Measurements from ENCODE around the gene TNFRSF18.
"Not testable (repeated sequence)": the region's sequence is repeated elsewhere in the genome, so short reads cannot be mapped to it uniquely, and the experiment has no call there.

The TNFRSF18 gene

DNA sequence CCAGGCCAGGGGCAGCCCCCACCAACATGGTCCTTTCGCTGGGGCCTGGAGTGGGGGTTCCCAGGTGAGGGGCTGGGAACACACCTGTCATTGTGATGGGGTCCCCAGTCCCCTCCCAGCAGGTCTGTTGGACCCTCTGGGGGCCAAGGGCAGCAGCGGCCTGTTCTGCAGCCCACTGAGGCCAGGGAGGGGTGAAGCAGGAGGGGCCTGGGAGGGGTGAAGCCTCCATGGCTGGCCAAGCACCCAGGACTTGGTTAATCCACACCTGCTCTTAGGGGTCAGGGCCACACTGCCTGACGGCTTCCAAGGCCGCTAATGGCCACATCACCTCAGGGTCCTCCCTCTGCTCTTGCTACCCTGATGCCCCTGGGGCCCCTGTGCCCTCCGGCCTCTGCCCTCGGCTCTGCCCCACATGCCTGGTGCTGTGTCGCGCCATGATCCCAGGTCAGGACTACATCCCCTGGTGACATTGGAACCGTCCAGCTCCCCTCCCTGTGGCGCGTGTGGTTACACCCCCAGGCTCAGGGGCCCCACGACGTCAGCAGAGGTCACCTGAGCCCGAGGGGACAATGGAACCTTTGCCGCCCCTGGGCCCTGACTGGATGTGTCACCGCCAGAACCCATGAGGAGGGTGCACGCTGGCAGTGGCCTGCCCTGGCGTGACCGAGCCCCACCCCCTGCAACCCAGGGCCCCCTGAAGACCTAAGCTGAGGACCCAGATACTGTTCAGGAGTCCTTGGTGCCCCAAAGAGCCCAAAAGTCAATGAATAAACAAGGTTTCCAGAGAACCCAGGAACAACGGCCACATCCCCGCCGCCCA lies 7.0 kb downstream of the TNFRSF18 start:
- DNase-seq (ENCODE audit: low read depth): no peak

DNA sequence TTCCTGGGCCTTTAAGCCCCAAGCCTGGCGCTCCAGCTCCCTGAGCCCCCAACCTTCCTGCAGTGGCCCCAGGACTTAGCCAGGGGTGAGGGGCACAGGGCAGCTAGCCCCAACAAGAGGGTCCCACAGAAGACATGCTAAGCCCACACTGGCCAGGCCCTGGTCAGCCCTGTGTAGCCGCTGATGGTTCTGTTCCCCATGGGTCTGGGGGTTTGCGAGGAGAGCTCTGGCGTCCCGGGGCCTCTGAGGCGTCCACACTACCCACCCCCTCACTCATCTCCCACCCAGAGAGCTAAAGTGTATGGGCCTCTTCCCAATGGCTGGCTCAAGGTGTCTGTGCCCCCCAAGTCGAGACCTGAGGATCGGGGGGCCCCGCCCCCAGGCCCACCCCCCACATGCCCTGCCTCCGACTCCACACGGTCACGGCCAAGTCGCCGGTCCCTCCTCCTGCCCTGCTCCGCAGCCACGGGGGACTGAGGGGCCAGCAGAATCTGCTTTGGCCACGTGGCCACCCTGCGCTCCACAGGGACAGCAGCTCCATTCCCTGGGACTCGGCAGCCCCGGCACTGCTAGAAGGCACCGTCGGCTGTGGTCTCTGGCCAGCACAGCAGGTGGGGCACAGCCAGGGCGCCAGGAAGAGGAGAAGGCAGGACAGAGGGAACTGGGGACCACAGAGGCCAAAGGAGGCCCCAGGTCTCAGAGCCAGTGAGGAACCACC lies 7.8 kb downstream of the TNFRSF18 start:
- DNase-seq (ENCODE audit: low read depth): no peak

DNA sequence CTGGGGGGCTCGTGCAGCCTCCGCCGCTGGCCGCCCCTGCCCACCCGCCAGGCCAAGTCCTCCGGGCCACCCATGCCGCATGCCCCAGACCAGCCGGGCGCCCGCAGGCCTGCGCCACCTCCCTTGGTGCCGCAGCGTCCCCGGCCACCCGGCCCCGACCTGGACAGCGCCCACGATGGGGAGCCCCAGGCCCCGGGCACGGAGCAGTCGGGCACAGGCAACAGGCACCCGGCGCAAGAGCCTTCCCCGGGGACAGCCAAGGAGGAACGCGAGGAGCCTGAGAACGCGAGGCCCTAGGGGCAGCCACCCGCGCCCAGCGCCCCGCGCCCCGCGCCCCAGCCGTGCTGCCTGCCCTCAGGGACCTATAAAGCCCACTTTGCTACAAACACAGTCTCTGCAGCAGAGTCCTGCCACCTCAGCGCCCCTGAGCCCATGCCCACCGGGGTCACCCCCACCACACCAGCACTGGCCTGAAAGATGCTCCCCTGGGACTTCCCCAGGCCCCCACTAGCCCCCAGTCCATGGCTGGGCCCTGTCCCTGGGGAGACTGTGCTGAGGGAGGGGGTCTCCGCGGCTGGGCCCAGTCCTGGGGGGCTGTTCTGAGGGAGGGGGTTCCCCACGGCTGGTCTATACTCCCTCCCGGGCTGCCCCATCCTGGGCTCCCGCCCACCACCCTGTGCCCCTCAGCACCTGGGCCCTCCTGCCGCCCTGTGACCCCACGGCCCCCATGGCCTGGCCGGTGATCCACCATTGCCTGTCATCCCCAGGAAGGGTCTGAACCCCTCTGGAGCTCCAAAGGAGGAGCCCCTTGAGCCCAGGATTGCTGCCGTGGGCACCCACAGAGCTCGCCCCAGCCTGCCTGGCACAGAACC lies 8.6 kb downstream of the TNFRSF18 start:
- DNase-seq (ENCODE audit: low read depth): no peak

DNA sequence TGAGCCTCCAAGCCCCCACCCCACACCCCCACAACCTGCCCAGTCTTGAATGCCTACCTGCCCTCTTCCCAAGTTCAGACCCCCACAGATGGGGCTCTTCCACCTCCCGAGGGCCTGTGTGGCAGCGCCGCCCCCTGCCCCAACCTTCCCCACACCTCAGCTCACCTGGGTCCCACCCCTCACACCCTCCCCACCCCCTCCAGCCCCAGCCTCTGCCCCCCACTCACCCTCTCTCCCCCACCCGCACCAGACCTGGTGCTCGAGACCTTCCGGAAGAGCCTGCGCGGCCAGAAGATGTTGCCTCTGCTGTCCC lies 9.2 kb downstream of the TNFRSF18 start:
- no peak for DNase-seq (ENCODE audit: low read depth)

DNA sequence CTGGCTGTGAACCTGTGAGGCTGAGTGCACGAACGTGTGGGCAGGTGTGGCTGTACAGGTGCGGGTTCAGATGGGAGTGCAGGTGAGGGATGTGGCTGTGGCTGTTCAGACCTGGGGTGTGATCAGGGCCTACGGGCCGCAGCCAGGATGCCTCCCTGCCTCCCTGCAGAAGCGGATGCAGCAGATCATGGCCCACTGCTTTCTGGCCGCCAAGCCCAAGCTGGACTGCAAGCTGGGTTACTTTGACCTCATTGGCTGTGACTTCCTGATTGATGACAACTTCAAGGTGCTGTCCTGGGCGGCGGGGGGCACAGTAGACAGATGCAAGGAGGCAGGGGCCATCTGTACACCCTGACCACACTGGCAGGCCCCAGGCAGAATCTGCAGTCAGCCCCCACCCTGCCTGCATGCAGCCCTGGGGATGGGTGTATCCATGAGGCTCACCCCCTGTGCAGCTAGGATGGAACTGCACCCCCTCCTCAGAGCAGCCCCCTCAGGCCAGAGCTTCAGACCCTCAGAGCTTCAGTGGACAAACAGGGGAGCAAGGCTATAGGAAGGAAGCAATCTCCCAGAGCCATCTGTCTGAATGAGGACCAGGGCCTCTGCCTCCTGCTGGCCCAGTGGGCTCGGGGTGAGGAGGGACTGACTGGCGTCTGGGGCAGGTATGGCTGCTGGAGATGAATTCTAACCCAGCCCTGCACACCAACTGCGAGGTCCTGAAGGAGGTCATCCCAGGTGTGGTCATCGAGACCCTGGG lies 9.8 kb downstream of the TNFRSF18 start:
- DNase-seq (ENCODE audit: low read depth): no peak

DNA sequence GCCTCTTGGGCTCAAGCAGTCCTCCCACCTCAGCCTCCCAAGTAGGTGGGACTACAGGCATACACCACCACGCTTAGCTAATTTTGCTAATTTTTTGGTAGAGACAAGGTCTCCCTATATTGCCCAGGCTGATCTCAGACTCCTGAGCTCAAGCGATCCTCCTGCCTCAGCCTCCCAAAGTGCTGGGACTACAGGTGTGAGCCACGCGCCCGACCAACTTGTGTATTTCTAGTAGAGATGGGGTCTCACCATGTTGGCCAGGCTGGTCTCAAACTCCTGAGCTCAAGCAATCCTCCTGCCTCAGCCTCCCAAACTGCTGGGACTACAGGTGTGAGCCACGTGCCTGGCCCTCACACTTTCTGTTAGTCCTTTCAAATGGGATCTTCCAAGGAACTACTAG lies 10.7 kb downstream of the TNFRSF18 start:
- DNase-seq (ENCODE audit: low read depth): not testable (repeated sequence)

DNA sequence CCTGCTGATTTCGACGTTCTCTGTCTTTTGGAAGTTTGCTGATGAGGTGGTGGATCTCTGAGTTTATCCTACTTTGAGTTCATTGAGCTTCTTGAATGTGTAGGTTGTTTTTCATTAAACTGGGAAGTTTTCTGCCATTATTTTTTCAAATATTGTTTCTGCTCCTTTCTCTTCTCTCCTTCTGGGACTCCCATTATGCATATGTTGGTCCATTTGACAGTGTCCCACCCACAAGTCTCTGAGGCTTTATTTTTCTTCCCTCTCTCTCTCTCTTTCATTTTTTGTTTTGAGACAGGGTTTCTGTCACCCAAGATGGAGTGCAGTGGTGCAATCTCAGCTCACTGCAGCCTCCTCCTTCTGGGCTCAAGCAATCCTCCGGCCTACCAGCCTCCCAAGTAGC lies 11.7 kb downstream of the TNFRSF18 start:
- no peak for DNase-seq (ENCODE audit: low read depth)

DNA sequence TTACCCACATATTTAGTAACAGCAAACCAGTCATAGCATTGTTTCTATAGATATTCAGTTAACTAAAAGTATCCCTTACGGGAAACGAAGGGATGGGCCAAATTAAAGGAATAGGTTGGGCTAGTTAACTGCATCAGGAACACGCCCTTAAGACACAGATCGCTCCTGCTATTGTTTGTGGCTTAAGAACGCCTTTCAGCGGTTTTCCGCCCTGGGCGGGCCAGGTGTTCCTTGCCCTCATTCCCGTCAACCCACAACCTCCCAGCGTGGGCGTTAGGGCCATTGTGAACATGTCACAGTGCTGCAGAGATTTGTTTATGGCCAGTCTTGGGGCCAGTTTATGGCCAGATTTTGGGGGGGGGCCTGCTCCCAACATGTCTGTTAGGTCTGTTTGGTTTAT lies 14.7 kb downstream of the TNFRSF18 start:
- no peak for DNase-seq (ENCODE audit: low read depth)

DNA sequence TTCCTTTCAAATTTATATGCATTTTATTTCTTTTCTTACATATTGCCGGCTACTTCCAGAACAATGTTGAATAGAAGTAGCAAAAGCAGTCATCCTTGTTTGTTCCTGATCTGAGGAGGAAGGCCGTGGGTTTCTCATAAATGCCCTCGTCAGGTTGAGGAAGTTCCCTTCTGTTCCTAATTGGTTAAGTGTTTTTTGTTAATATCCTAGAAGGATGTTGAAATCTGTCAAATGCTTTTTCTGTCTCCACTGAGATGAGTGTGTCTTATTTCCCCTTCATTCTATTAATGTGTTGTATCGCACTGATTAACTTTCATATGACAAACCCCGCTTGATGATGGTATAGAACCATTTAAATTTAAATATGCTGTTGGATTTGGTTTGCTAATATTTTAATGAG lies 17.3 kb downstream of the TNFRSF18 start:
- DNase-seq (ENCODE audit: low read depth): no peak

DNA sequence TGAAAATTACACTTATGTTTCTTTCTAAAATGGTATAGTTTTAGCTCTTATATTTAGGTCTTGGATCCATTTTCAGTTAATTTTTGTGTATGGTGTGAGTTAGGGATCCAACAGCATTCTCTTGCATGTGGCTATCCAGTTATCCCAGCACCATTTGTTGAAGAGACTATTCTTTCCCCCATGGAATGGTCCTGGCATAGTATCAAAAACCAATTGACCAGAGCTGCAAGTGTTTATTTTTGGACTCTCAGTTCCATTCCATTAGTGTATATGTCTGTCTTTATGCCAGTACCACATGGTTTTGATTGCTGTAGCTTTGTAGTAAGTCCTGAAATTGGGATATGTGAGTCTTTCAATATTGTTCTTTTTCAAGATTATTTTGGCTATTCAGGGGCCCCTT lies 18.5 kb downstream of the TNFRSF18 start:
- no peak for DNase-seq (ENCODE audit: low read depth)

DNA sequence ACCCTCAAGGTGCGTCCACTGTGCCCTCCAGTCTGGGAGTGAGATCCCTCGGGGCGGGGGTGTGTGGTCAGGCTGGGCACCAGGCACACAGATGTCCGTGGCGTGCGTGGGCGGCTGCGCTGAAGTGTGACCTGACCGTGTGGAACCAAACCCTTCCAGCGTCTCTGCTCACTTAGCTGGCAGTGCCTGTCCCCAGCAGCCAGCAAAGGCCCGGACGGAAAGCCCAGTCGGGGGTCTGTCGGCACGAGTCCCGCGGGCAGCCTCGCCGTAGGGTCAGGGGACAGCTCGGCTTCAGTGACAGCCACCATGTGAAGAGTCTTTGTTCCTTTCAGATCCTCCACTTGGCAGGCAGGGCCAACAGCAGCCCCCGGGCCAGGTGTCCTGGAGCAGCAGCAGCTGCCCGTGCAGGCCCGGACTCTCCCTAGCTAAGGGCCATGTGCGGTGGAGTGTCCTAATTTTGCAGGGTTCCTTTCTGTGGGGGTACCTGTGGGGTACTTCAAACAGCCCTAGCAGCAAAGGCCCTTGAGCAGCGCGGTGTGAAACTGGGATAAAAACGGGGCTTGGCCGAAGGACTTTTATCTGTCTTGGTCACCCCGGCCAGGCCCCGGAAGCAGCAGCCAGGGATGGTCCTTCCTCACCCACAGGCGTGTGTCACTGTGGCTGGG lies 21.2 kb downstream of the TNFRSF18 start:
- no peak for DNase-seq (ENCODE audit: low read depth)

DNA sequence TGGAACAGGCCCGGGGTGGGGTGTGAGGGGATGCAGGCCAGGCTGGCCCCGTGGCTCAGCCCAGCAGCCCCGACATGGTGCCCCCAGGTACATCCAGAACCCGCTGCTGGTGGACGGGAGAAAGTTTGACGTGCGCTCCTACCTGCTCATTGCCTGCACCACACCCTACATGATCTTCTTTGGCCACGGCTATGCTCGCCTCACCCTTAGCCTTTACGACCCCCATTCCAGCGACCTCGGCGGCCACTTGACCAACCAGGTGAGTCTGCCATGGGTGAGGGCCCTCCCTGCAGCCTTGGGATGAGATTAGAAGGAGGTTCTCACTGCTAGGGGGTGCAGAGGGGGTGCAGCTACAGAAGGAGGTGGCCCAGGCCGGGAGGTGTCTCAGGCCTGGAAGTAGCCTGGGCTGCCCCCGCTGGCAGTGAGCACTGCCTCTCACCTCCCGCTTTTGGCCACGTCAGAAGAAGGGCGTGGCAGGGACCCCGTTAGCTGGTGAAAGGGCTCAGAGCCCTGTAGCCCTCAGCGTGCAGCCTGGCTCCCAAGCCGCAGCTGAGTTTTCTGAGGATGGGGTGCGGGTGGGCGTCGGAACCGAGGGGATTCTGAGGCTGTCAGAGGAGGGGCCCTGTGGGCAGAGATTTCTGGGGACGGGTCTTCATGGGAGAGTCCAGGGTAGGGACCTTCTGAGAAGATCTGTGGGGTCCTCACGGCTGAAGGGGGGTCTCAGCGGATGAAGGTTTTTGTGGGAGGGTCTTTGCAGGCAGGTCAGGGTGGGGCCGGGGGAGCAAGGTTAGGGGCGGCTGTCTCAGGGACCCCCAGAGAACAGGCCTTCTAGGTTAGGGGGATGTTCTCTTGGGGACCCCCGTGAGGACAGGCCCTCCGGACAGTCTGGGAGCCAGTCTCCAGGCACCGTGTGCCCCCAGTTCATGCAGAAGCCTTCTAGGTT lies 22.3 kb downstream of the TNFRSF18 start:
- no peak for DNase-seq (ENCODE audit: low read depth)

DNA sequence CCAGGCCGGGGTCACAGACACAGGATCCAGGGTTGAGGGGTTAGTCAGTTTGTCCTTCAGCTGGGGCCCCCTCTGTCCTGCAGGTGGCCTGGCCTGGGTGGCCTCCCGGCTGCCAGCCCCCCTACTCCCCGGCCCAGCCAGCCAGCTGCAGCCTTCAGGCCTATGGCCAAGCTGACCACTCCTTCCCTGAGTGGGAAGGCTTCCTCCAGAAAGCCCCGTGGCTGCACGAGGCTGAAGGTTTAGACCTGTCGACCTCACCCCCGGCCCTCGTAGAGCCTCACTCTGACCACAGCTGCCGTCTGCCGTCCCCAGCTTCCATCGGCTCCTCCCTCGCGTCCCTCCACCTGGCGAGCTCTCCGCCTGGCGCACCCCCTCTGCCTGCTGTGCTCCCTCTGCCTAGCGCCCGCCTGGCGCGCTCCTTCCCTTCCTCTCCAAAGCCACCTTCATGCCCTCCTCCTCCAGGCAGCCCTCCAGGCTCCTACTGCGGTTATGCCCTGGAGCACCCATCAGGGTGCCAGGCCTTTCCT lies 23.1 kb downstream of the TNFRSF18 start:
- DNase-seq (ENCODE audit: low read depth): no peak

DNA sequence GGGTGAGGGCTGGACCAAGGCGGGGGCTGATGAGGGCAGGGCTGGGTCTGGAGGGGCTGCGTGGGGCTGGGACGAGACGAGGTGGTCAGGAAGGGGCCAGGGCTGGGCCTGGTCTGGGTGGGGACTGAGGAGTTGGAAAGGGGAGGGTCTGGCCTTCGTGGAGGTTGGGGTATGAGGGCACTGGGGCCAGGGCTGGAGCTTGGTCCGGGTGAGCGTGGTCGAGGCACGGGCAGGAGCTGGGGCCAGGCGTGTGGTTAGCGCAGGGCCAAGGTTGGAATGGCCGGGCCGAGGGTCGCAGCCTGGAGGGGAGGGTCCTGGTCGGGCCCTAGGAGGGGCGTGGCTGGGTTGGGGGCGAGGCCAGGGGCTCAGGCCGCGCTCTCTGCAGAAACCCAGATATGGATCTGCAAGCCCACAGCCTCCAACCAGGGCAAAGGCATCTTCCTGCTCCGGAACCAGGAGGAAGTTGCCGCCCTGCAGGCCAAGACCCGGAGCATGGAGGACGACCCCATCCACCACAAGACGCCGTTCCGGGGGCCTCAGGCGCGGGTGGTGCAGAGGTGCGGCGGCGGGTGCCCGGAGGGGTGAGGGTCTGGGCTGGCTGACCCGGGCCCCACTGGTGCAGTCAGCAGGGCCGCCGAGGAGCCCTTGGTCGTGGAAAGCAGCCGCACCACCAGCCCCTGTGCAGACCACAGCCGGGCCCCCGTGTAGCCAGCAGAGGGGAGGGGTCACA lies 23.7 kb downstream of the TNFRSF18 start:
- DNase-seq (ENCODE audit: low read depth): no peak

DNA sequence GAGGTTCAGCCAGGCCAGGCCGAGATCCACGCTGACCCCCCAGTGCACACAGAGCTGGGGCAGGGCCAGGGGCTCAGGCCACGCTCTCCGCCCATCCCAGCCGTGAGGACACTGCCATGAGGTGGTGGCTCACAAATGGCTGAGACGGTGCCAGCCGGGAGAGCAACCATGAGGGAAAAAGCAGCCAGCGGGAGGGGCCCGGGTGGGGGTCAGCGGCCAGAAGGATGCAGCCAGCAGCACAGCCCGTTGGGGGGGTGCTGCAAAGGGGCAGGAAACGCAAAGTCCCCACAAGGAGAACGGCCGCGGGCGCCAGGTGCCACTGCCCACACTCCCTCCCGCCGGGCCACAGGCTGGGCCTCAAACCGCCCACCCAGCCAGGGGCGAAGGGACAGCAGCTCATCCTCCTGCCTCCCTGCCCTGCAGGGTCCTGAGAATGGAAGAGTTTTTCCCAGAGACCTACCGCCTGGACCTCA lies 24.4 kb downstream of the TNFRSF18 start:
- DNase-seq (ENCODE audit: low read depth): no peak

DNA sequence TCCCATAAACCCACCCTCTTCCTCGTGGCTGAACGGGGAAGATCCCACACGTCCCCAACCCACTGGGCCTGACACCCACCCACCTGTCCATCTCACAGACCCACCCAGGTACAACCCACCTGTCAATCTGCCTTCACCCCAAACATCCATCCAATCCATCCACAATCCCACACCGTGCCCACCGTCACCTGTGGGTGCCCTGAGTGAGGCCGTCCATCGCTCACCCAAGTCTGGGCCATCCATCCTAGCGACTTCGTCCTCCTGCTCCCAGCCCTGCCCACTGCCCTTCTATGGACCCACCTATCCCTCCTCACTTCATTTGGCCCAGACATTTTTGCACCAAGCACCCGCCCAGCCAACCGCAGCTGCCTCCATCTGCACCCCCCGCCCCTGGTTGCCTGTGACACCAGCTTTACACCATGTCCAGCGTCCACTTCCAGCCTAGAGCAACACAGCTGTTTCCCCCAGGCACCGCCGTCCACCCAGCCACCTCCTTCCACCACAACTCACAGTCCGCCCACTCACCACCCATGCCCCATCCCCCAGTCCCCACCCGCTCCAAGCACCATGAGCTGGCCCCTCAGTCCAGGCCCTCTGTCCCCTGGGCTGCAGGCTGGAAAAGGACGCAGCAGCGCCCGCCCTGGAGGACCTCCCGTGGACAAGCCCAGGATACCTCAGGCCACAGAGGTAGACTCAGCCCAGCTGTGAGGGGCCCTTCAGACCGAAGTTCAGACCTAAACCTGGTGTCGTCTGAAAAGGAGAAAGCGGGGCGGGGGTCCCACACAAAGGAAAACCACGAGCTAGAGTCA lies 25.1 kb downstream of the TNFRSF18 start:
- no peak for DNase-seq (ENCODE audit: low read depth)

DNA sequence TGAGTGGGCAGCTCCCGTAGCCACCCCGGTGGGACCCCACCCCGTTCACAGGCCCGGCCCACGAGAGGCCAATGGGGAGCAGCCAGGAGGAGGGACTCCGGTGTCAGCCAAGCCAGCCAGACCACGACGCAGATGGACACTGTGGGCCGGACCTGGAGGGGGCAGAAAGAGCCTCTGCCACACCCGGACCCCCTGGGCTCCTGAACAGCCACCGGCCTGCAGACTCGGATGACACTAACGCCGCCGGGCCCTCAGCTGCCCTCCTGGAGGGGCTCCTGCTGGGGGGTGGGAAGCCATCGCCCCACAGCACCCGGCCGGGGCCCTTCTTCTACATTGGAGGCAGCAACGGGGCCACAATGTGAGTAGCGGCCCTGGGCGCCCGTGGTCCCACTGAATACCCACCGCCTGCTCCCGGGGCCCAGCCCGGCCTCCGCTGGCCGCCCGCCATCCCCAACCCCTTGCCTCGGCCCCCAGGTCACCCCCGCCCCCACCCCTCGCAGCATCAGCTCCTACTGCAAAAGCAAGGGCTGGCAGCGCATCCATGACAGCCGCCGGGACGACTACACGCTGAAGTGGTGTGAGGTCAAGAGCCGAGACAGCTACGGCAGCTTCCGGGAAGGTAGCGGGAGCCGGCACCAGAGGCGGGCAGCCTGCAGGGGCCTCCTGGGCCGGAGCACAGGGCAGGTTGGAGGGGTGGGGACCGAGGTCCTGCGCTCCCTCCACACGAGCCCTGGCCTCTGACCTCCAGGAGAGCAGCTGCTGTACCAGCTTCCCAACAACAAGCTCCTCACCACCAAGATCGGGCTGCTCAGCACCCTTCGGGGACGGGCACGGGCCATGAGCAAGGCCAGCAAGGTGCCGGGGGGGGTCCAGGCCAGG lies 26.2 kb downstream of the TNFRSF18 start:
- DNase-seq (ENCODE audit: low read depth): no peak
